ENCODE data around the gene KIAA1210.
"Not testable (repeated sequence)": the region's sequence is repeated elsewhere in the genome, so short reads cannot be mapped to it uniquely, and the experiment has no call there.

The KIAA1210 gene

DNA sequence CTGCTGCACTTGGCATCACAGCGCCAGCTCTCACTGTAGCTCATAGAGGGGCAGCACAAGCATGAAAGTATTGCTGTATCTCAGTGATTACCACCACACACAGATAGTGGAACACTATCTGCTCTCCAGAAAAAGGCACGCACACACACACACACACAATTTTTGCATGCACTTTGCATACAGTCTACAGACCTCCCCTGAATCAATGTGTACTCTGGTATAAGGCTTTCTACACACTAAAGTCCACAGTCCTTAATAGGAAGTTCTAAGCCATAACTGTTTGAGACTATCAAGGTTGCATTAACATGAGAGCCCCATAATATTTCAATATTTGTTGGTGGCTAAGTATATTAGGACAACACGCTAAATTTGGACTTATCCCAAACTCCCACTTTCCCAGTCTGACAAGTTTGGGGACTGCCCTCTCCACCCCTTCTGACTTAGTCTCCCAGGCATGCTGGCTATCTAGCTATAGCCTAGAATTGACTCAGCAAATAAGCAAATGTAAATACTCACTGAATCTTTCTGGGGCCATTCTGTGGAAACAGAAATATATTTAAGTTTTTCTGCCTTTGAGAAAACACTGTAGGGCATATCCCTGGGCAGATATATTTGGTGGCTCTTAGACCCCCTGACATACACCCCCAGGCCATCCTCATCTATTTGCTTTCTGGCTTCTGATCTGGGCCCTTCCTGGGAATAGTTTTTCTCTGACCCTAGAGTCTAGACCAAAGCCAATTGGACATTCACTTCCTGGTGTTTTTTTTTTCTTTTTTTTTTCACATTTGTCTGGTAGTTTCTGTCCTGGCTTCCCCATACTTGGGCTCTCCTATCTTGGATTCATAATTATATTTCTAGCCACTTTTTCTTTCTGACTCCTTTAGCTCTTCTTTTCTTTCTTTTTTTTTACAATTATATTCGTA, 91.2 kb downstream of the KIAA1210 start:
- DNase-seq (ENCODE audit: low read depth in 2 of 2), result no peak

- no peak for DNase-seq (ENCODE audit: low read depth in 2 of 2)
Measured at GRCh38 chrX:119030990-119031389, 96.6 kb downstream of the KIAA1210 start.

DNA sequence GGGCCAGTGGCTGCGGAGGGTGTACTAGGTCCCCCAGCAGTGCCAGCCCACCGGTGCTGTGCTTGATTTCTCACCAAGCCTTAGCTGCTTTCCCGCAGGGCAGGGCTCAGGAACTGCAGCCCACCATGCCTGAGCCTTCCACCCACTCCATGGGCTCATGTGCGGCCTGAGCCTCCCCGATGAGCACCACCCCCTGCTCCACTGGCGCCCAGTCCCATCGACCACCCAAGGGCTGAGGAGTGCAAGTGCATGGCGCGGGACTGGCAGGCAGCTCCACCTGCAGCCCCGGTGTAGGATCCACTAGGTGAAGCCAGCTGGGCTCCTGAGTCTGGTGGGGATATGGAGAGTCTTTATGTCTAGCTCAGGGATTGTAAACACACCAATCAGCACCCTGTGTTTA, 98.0 kb downstream of the KIAA1210 start:
- not testable (repeated sequence) for DNase-seq (ENCODE audit: low read depth in 2 of 2)

DNA sequence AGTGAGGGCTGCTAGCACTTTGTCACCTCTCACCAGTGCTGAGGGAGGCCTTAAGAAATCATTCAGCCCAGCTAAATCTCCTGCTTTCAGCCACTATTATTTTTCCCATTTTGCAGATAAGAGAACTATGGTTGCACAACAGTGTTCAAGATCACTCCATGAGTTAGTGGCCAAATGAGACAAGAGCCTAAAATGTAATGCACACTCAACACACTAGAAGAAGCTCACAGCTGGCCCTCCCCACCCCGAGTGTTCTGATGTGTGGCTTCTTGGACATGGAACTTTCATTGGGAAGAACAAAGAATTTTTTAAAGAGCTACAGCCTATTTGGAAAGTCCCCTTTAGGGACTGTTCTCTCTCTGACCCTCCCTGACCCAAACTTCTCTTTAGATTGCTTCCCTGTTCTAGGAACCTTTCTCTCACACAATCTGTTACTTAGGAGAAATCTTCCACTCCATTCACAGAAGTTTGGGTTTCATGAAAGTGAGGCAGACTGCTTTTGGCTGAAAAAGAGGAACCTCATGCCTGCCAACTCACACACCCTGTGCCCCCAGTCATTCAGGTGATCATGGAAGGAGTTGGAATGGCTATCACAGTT, 98.8 kb downstream of the KIAA1210 start:
- no peak for DNase-seq (ENCODE audit: low read depth in 2 of 2)
